ENCODE measurements around the gene NMRK1. TPM values are rescaled to one million over a fixed set of nuclear protein-coding genes. Genes with fewer than 3 reads are reported as not detected.

Gene NMRK1
- total RNA-seq, 1 experiment from 2014 or later, result 7.8 TPM

DNA sequence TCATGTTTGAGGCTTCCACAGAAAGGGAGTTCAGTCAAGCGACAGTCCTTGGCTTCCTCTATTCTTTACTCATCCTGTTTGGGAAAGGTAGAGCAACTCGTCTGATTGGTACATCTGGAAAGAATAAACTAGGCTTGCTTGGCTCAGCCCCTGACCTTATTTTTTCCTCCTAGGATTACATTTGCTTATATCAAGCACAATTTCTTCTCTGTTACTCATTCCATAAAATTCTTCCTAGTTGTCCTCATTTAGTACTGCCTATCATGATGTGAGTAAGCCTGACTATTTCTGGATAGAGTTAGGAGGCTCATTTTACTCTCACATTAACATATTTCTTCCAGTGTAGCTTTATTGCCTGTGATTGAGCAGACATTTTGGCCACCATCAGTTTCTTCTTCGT lies 48.9 kb downstream of the NMRK1 start:
- Histone ChIP-seq H3K79me2 (ENCODE audit: insufficient read depth, low read length) (no peaks in the 10 kb centered on the region), H3K4me3 (replicated peaks in 1 of 2; ENCODE audit: low read depth in 1 of 2, low read length in 2 of 2) (no peak overlapping the region), H3K36me3 (ENCODE audit: control insufficient read depth in 1 of 2, insufficient read depth in 2 of 2, low read length in 2 of 2) (no peaks in the 10 kb centered on the region), H3K9ac (ENCODE audit: low read length) (no peak overlapping the region), H3K27me3 (ENCODE audit: insufficient read depth, low read length) (no peaks in the 10 kb centered on the region), H4K20me1 (ENCODE audit: insufficient read depth) (no peaks in the 10 kb centered on the region), H3K9me2 (ENCODE audit: insufficient read depth) (no peaks in the 10 kb centered on the region), H2AFZ (ENCODE audit: low read depth, low read length, poor library complexity, severe bottlenecking) (no peak overlapping the region), H3K4me1 (ENCODE audit: control insufficient read depth in 1 of 2, insufficient read depth in 2 of 2, low read length in 2 of 2) (no peaks in the 10 kb centered on the region), H3K9me3 (ENCODE audit: control insufficient read depth in 1 of 2, insufficient read depth in 1 of 2, low read depth in 1 of 2, low read length in 2 of 2) (no peaks in the 10 kb centered on the region), H3K4me2 (ENCODE audit: low read length) (no peak overlapping the region), H3K27ac (ENCODE audit: low read depth, low read length) (no peak overlapping the region)
- intact Hi-C loops (cut with micrococcal nuclease), result no loop called here
- DNase-seq (ENCODE audit: low read depth, low spot score) (no peak), ATAC-seq (no peak)
- no TSS peak for BruUV-seq (replicated peaks)
- POLR2A ChIA-PET, result no interaction called here
- CTCF ChIA-PET, result no interaction called here
- no peak for TF ChIP-seq TCF7L2 (IDR thresholded peaks at IDR 0.05; ENCODE audit: borderline replicate concordance, extremely low read depth, insufficient read depth, insufficient read length)
- TF ChIP-seq JUND (IDR thresholded peaks at IDR 0.05), result no peak
- TF ChIP-seq ATF3 (IDR thresholded peaks at IDR 0.05), result no peak
- TF ChIP-seq CBX3 (IDR thresholded peaks at IDR 0.05; ENCODE audit: low read depth), result no peak
- TF ChIP-seq ZFX (IDR thresholded peaks at IDR 0.05), result no peak
- no peak for TF ChIP-seq SP1 (IDR thresholded peaks at IDR 0.05; ENCODE audit: low read depth)
- TF ChIP-seq POLR2A (IDR thresholded peaks at IDR 0.05; ENCODE audit: borderline replicate concordance, extremely low read depth, insufficient read depth, insufficient read length), result no peak
- no peak for TF ChIP-seq EGR1 (IDR thresholded peaks at IDR 0.05; ENCODE audit: low read depth)
- TF ChIP-seq FOSL1 (IDR thresholded peaks at IDR 0.05; ENCODE audit: low read depth), result no peak
- RAD21 ChIA-PET (ENCODE audit: low non-redundant PET in 1 of 2, low total read pairs in 2 of 2, uncharacterized antibody in 2 of 2, unreplicated experiment in 2 of 2), result no interaction called here

- DNase-seq (ENCODE audit: low read depth, low spot score) (no peak), ATAC-seq (no peak)
- Histone ChIP-seq H3K27me3 (ENCODE audit: insufficient read depth, low read length) (no peaks in the 10 kb centered on the region), H3K36me3 (ENCODE audit: control insufficient read depth in 1 of 2, insufficient read depth in 2 of 2, low read length in 2 of 2) (no peaks in the 10 kb centered on the region), H3K79me2 (ENCODE audit: insufficient read depth, low read length) (no peaks in the 10 kb centered on the region), H3K9ac (ENCODE audit: low read length) (no peak overlapping the region), H3K9me2 (ENCODE audit: insufficient read depth) (no peaks in the 10 kb centered on the region), H2AFZ (ENCODE audit: low read depth, low read length, poor library complexity, severe bottlenecking) (no peak overlapping the region), H3K27ac (ENCODE audit: low read depth, low read length) (no peak overlapping the region), H3K4me2 (ENCODE audit: low read length) (no peak overlapping the region), H3K4me3 (replicated peaks in 1 of 2; ENCODE audit: low read depth in 1 of 2, low read length in 2 of 2) (no peak overlapping the region), H3K9me3 (ENCODE audit: control insufficient read depth in 1 of 2, insufficient read depth in 1 of 2, low read depth in 1 of 2, low read length in 2 of 2) (no peaks in the 10 kb centered on the region), H3K4me1 (ENCODE audit: control insufficient read depth in 1 of 2, insufficient read depth in 2 of 2, low read length in 2 of 2) (no peaks in the 10 kb centered on the region), H4K20me1 (ENCODE audit: insufficient read depth) (no peaks in the 10 kb centered on the region)
- BruUV-seq (replicated peaks), result no TSS peak
- ChIA-PET POLR2A (no interaction called here), RAD21 (ENCODE audit: low non-redundant PET in 1 of 2, low total read pairs in 2 of 2, uncharacterized antibody in 2 of 2, unreplicated experiment in 2 of 2) (no interaction called here), CTCF (no interaction called here)
- intact Hi-C loops (cut with micrococcal nuclease), result no loop called here
- TF ChIP-seq YY1 (IDR thresholded peaks at IDR 0.05; ENCODE audit: extremely low read depth, insufficient replicate concordance, low read depth, low read length) (no peak), POLR2A (IDR thresholded peaks at IDR 0.05; ENCODE audit: borderline replicate concordance, extremely low read depth, insufficient read depth, insufficient read length) (no peak), JUND (IDR thresholded peaks at IDR 0.05) (no peak), REST (IDR thresholded peaks at IDR 0.05; ENCODE audit: low read depth) (no peak), POLR2AphosphoS5 (IDR thresholded peaks at IDR 0.05; ENCODE audit: low read depth, low read length) (no peak), ZNF274 (IDR thresholded peaks at IDR 0.05; ENCODE audit: low read depth, low read length) (no peak), EZH2 (IDR thresholded peaks at IDR 0.05) (no peak), EZH2phosphoT487 (IDR thresholded peaks at IDR 0.05; ENCODE audit: borderline replicate concordance) (no peak)
- TF ChIP-seq, protein P1, sequence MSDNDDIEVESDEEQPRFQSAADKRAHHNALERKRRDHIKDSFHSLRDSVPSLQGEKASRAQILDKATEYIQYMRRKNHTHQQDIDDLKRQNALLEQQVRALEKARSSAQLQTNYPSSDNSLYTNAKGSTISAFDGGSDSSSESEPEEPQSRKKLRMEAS (IDR thresholded peaks at IDR 0.05), result no peak
- TF ChIP-seq, protein P2, sequence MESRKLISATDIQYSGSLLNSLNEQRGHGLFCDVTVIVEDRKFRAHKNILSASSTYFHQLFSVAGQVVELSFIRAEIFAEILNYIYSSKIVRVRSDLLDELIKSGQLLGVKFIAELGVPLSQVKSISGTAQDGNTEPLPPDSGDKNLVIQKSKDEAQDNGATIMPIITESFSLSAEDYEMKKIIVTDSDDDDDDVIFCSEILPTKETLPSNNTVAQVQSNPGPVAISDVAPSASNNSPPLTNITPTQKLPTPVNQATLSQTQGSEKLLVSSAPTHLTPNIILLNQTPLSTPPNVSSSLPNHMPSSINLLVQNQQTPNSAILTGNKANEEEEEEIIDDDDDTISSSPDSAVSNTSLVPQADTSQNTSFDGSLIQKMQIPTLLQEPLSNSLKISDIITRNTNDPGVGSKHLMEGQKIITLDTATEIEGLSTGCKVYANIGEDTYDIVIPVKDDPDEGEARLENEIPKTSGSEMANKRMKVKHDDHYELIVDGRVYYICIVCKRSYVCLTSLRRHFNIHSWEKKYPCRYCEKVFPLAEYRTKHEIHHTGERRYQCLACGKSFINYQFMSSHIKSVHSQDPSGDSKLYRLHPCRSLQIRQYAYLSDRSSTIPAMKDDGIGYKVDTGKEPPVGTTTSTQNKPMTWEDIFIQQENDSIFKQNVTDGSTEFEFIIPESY (IDR thresholded peaks at IDR 0.05; ENCODE audit: extremely low read depth, insufficient replicate concordance, low read length), result no peak
These were observed 51.2 kb downstream of the NMRK1 start for GRCh38 chr9:75036793-75037192.

Measured in HCT116 (cell line).